HG03060 (cell line): Measurements from ENCODE around the gene ADH1A.
"Not testable (repeated sequence)": the region's sequence is repeated elsewhere in the genome, so short reads cannot be mapped to it uniquely, and the experiment has no call there.

Experiments used
- ATAC-seq: cut with Tn5 transposase; IDR thresholded peaks from one replicate; pipeline ENCODE4 v1.9.1; 2021; ENCODE audit warnings: low read depth, moderate number of reproducible peaks; ENCODE audit not compliant: unreplicated experiment

Gene ADH1A

DNA sequence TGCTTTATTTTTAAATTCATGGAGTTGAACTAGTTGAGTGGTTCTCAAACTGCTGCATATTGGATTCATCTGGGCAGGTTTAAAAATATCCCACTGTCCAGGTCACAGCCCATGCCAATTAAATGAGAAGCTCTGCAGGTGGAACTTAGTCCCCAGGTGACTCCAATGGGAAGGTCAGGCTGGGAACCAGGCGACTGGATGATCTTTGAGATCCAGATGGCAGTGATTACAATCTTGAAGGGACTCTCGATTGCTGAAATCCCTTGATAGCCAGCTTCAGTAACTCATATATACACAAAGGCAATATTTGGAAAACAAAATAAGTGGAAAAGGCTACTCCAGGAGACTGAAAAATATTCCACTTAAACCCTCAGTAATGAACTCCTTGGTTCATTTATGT lies 8.1 kb downstream of the ADH1A start:
- no peak for ATAC-seq

DNA sequence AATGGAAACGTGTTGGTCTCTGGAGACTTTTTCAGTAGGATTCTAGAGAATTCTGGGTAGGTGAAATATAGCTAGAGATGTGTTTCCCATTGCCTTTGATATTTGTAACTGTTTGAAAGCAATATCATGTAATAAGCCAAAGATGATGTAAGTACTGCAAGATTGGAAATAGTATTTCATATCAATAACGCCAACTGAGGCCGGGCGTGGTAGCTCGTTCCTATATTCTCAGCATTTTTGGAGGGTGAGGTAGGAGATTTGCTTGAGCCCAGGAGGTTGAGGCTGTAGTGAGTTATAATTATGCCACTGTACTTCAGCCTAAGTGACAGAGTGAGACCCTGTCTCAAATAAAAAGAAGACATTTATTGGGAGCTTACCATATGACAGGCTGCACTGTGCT lies 9.5 kb downstream of the ADH1A start:
- ATAC-seq: no peak

DNA sequence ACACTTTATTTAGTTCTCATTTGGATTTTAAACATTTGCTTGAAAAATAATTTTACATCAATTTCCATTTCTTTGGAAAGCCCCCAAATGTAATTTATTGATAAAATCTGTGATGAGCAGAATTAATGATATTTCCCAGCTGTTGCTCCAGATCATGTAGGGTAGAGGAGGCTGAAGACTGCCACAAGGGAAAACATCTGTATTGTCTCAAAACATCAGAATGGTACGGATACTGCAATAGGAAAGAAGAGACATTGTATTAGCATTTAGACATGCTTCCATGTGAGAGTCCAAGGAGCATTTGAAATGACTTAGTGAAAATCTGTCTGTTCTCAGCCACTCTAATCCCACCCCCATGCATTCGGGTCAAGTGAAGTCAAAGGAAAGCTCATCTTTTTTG lies 14.4 kb downstream of the ADH1A start:
- ATAC-seq: no peak

DNA sequence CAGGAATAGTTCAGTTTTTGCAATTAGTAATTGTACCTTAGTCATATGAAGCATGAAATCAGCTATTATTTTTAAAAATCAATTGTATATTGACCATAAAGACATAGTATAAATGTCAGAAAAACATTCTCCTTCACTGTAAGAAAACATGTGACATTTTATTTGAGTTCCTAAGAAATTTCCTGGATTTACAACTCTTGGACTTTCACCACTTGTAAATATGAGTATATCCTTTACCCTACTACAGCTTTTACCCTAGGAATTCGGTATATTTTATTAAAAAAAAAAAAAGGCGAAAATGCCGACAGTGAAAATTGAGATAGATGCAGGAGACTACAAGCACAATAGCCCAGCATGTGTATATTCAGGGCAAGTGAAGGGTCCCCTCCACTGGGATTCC lies 14.9 kb downstream of the ADH1A start:
- no peak for ATAC-seq

DNA sequence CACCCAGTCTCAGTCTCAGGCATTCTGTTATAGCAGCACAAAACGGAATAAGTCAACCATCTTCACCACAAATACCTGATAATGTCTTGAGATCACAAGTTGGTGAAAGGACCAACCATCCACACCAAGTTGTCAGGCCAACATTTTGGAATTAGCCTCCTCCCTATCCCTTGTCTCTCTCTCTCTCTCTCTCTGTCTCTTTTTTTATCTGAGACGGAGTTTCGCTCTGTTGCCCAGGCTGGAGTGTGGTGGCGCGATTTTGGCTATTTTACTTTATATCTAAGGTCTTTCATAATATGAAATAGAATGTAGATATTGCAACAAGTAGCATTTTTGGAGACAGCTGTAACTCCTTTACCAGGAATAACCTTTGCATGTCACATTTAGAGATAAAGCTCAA lies 15.7 kb downstream of the ADH1A start:
- ATAC-seq: no peak

DNA sequence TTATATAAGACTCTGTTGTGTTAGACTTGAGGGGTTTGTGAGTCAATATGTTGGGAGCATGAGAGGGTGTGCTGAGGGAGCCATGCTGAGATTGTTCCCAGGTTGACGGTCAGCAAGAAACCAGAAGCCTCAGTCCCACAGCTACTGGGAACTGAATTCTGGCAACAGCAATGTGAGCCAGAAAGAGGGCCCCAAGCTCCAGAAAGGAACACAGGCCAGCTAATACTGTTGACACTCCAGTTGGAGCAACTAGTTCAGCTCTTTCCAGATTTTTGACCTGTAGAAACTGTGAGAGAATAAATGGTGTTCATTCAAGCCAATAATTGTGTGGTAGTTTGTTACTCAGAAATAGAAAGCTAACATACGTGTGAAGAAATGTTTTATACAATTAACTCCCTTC lies 17.1 kb downstream of the ADH1A start:
- no peak for ATAC-seq

DNA sequence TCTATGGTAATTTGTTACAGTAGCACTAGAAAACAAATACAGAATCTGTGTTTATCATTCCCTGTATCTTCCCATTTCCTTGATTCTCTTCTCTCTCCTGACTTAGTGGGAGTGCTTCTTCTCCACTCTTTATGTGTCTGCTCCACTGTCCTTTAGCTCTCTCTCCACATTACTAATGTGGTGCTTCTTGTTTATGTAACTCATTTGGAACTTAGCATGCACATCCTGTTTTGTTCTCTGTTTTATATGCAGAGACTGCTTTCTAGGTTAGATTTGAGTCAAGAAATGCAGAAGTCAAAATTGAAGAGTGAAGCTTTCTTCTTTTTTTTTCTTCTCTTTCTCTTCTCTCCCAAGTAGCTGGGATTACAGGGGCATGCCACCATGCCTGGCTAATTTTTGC lies 25.9 kb downstream of the ADH1A start:
- ATAC-seq: no peak

DNA sequence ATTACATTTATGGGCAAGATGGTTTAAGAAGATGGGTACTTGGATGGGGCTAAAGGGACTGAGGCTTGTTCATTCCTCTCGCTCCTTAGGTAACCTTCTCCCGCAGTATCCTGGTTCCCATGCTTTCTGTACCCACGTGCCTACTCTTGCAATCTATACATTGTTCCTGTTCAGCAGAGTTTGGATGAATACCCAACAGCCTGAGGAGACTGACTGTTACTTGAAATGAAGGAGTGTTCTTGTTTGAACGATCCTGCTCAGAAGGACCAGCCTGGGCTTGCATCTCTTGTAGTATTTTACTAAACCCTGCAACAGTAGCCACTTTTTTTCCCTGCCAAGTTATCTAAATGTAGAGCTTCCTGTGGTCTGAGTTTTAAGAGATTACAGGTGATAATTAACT lies 38.0 kb downstream of the ADH1A start:
- no peak for ATAC-seq

DNA sequence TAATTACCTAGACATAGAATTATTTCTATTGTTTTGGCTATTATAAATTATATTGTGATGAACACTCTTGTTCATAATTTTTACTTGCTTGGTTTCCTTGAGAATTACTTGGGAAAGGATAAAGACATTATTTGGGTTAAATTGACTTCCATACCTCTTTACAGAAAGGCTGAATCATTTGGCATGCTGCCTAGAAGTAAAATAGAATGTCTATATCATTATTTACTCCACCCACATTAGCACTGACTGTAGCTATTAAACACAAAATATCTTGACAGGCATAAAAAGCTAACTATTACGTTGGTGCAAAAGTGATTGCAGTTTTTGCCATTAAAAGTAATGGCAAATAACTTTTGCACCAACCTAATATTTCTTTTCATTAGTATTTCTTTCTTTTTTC lies 42.1 kb downstream of the ADH1A start:
- ATAC-seq: no peak

DNA sequence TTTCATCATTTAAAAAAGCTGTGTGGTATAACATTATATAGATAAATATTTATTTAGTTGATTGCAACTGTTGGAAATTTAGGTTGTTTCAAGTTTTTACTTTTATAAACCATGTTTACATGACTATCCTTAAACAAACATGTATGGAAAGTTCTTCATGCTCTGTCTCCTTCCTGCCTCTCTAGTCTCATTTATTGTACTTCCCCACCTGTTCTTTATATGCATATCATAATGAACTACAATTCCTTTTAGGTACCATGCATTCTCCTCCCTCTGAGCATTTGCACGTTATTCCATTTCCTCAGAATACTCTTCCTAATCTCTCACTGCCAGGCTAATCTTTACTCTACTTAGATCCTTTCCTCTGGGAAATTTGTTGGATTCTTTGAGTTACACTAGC lies 54.8 kb downstream of the ADH1A start:
- no peak for ATAC-seq

DNA sequence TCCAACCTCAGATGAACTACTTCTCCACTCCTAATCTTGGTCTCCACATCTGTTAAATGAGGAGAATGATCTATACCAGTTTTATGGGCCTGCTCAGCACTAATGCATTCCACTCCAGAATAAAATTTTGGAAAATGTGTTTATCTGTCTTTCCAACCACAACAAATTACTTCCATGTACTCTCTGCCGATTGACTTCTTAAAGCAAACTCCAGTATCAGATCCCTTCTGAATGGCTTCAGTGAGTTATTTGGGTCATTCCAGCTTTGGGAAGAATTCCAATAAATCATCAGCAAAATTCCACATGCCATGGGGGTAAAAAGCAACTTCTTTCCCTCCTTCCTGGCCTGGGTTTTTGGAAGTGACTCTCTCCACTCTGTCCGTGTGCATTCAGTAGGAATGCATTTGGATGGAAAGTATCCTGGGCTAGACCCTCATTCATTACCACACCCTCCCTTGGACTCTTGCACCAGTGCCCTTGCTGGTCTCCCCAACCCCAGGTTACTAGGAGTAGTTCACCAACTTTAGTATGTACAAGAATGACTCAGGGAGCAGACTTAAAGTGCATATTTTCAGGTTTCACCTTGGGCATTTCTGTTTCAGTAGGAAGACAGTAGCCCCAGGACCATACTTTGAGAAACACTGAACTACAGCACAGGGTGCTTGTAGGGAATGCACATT lies 56.3 kb downstream of the ADH1A start:
- ATAC-seq: no peak

DNA sequence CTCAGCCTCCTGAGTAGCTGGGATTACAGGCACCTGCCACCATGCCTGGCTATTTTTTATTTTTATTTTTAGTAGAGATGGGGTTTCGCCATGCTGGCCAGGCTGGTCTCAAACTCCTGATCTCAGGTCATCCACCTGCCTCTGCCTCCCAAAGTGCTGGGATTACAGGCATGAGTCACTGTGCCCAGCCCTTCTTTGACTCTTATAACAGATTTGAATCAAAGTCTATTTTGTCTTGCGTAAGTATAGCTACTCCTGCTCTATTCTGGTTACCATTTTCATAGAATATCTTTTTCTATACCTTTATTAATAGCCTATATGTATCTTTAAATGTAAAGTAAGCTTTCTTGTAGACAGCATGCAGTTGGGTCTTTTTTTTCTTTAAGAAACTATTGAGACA lies 57.4 kb downstream of the ADH1A start:
- not testable (repeated sequence) for ATAC-seq

DNA sequence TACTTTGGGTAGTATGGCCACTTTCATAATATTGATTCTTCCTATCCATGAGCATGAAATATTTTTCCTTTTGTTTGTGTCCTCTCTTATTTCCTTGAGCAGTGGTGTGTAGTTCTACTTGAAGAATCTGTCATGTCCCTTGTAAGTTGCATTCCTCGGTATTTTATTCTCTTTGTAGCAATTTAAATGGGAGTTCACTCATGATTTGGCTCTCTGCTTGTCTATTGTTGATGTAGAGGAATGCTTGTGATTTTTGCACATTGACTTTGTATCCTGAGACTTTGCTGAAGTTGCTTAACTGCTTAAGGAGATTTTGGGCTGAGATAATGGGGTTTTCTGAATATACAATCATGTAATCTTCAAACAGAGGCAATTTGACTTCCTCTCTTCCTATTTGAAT lies 62.1 kb downstream of the ADH1A start:
- ATAC-seq: not testable (repeated sequence)

DNA sequence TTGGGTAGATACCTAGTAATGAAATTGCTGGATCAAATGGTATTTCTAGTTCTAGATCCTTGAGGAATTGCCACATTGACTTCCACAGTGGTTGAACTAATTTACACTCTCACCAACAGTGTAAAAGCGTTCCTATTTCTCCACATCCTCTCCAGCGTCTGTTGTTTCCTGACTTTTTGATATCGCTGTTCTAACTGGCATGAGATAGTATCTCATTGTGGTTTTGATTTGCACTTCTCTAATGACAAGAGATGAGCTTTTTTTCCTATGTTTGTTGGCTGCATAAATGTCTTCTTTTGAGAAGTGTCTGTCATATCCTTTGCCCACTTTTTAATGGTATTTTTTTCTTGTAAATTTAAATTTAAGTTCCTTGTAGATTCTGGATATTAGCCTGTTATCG lies 63.1 kb downstream of the ADH1A start:
- not testable (repeated sequence) for ATAC-seq
